Measurements from ENCODE around the gene CAV2. TPM values are rescaled to one million over a fixed set of nuclear protein-coding genes. Genes with fewer than 3 reads are reported as not detected.
A peak's percentile ranks its signal among the peaks of the same experiment; 100 is the strongest.

CAV2 gene
- total RNA-seq, 6 experiments from 2014 or later: 157 to 229 (median 186) TPM

DNA sequence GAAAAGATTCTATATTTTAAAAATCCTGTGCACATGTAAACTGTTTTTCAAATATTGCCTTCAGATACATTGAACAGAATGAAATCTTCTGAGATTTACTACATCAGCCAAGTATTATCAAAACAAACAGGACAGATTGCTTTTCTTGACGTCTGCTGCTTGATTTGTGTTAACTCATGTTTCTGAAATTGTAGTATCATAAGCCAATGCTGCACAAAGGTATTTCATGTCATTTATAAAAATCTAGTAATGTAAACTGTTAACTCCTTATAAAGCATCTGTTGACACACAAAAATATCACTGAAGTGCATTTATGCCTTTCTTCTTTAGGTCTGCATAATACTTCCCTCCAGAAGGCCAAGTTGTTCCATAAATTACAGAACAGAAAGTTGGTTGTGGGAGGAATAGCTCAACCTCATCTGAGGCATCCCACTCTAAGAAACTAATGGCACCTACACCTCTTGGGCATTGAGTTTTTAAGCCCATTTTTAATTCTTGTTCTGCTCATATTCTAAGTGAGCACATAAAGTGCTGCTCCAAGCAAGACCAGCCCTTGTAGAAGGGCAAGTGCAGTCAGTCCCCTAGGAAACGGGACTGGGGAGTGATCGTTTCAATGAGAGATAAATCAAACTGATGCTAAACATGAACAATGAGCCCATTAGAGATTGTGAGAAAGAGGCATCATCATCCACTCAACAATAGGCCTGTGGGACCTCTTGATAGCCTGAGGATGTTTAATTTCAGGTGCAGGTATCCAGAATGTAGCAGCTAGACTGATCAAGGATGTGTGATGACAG lies 53.8 kb downstream of the CAV2 start:
- H3K27me3 Mint-ChIP-seq (ENCODE audit: insufficient read depth): peaks cover 5% of the 10 kb centered on the region
- H3K9me3 Mint-ChIP-seq: no peaks in the 10 kb centered on the region
- peaks cover 90% of the 10 kb centered on the region for H3K4me1 Mint-ChIP-seq (ENCODE audit: low read depth)
- no peak for DNase-seq
- H3K36me3 Mint-ChIP-seq (ENCODE audit: low read depth): peaks cover 79% of the 10 kb centered on the region
- TF ChIP-seq, protein P1, sequence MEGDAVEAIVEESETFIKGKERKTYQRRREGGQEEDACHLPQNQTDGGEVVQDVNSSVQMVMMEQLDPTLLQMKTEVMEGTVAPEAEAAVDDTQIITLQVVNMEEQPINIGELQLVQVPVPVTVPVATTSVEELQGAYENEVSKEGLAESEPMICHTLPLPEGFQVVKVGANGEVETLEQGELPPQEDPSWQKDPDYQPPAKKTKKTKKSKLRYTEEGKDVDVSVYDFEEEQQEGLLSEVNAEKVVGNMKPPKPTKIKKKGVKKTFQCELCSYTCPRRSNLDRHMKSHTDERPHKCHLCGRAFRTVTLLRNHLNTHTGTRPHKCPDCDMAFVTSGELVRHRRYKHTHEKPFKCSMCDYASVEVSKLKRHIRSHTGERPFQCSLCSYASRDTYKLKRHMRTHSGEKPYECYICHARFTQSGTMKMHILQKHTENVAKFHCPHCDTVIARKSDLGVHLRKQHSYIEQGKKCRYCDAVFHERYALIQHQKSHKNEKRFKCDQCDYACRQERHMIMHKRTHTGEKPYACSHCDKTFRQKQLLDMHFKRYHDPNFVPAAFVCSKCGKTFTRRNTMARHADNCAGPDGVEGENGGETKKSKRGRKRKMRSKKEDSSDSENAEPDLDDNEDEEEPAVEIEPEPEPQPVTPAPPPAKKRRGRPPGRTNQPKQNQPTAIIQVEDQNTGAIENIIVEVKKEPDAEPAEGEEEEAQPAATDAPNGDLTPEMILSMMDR (IDR thresholded peaks at IDR 0.05): no peak
- H3K4me3 Mint-ChIP-seq: no peak overlapping the region
- H3K27ac Mint-ChIP-seq: peak overlapping the region; percentile 82

- H3K36me3 Mint-ChIP-seq (ENCODE audit: low read depth): peaks cover 80% of the 10 kb centered on the region
- H3K27ac Mint-ChIP-seq: peak overlapping the region; percentile 82
- no peak for DNase-seq
- peak overlapping the region; percentile 29; the same call in 1 of the 2 replicates for H3K4me3 Mint-ChIP-seq
- TF ChIP-seq, protein P1 (IDR thresholded peaks at IDR 0.05): no peak
- H3K4me1 Mint-ChIP-seq (ENCODE audit: low read depth): peaks cover 90% of the 10 kb centered on the region
- peaks cover 5% of the 10 kb centered on the region for H3K27me3 Mint-ChIP-seq (ENCODE audit: insufficient read depth)
- H3K9me3 Mint-ChIP-seq: no peaks in the 10 kb centered on the region
Measured at GRCh38 chr7:116554436-116554835, 54.9 kb downstream of the CAV2 start.

DNA sequence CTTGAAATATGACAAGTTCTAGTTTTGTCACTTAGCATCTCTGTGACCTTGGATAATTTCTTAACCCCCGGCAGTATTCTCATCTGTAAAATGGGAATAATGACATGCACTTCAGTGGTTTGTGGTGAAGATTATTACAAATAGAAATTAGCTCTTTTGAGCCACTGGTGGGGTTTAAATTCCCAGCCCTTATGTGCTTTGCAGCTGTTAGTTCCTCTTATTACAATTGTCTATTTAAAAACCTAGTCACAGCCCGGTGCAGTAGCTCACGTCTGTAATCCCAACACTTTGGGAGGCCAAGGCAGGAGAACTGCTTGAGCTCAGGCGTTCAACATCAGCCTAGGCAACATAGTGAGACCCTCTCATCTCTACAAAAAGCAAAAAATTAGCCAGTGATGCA lies 55.4 kb downstream of the CAV2 start:
- no peak for DNase-seq
- Mint-ChIP-seq H3K4me3 (peak overlapping the region; percentile 38; the same call in 1 of the 2 replicates), H3K9me3 (no peaks in the 10 kb centered on the region), H3K27ac (peak overlapping the region; percentile 82), H3K4me1 (ENCODE audit: low read depth) (peaks cover 91% of the 10 kb centered on the region), H3K27me3 (ENCODE audit: insufficient read depth) (peaks cover 5% of the 10 kb centered on the region), H3K36me3 (ENCODE audit: low read depth) (peaks cover 82% of the 10 kb centered on the region)
- TF ChIP-seq, protein P1 (IDR thresholded peaks at IDR 0.05): no peak

- H3K36me3 Mint-ChIP-seq (ENCODE audit: low read depth): peaks cover 89% of the 10 kb centered on the region
- peaks cover 95% of the 10 kb centered on the region for H3K4me1 Mint-ChIP-seq (ENCODE audit: low read depth)
- TF ChIP-seq, protein P1 (IDR thresholded peaks at IDR 0.05): no peak
- no peaks in the 10 kb centered on the region for H3K9me3 Mint-ChIP-seq
- peaks cover 7% of the 10 kb centered on the region for H3K27me3 Mint-ChIP-seq (ENCODE audit: insufficient read depth)
- no peak overlapping the region for H3K4me3 Mint-ChIP-seq
- peak overlapping the region; percentile 57 for H3K27ac Mint-ChIP-seq
- no peak for DNase-seq
Measured at GRCh38 chr7:116557066-116557585, 57.6 kb downstream of the CAV2 start.

- Mint-ChIP-seq H3K4me3 (no peak overlapping the region), H3K36me3 (ENCODE audit: low read depth) (peaks cover 85% of the 10 kb centered on the region), H3K9me3 (no peaks in the 10 kb centered on the region), H3K27me3 (ENCODE audit: insufficient read depth) (peaks cover 9% of the 10 kb centered on the region), H3K27ac (peak overlapping the region; percentile 57), H3K4me1 (ENCODE audit: low read depth) (peaks cover 95% of the 10 kb centered on the region)
- TF ChIP-seq, protein P1 (IDR thresholded peaks at IDR 0.05): no peak
- no peak for DNase-seq
Measured at GRCh38 chr7:116557901-116558300, 58.4 kb downstream of the CAV2 start.

Other genes starting within 250 kb of the CAV2 start
- 1,000 to 10,000 TPM in 5 of 6 experiments, 100 to 1,000 TPM in 1; 938 to 1,171 (median 1,076) TPM for gene CAV1, start 25.3 kb downstream of the CAV2 start, total RNA-seq (2021; fragmentation: NEBNext Ultra II Directional; extraction: Animal tissue kit (Norgen Biotek cat#: 25700))
- 100 to 1,000 TPM; 101 to 149 (median 129) TPM for gene MET, start 172.5 kb downstream of the CAV2 start, total RNA-seq (2021; fragmentation: NEBNext Ultra II Directional; extraction: Animal tissue kit (Norgen Biotek cat#: 25700))

All from HFFc6 (cell line).